HPDE6-E6E7 (cell line): ENCODE data around the gene CAB39.
A peak's percentile ranks its signal among the peaks of the same experiment; 100 is the strongest.

Experiments
- DNase-seq: peaks from one replicate; pipeline ENCODE4 v3.0.0; 2011; ENCODE audit warnings: missing footprints; ENCODE audit errors: extremely low spot score

The CAB39 gene

DNA sequence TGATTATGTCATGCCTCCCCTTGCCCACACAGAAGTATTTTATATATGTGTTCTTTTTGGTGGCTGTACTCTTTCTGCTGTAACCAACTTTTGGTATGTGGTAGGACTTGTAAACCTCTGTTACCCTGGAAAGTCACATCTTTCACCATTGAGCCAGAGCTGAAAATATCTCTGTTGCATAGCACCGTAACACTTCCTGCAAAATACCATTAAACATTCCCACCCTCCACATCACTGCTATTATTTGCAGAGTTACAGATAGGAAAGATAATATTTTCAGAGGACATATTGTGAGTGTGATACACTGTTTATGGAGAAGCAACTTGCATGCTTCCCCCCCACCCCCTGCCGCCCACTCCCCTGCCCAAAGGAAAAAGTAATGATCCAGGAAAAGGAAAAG is 44.8 kb downstream of the CAB39 start:
- DNase-seq: no peak

GRCh38 chr2:230758566-230759480 is 46.2 kb downstream of the CAB39 start:
- DNase-seq: no peak

- no peak for DNase-seq
Observed at GRCh38 chr2:230759481-230760167, 47.0 kb downstream of the CAB39 start.

- no peak for DNase-seq
Observed at GRCh38 chr2:230761704-230762103, 49.1 kb downstream of the CAB39 start.

DNA sequence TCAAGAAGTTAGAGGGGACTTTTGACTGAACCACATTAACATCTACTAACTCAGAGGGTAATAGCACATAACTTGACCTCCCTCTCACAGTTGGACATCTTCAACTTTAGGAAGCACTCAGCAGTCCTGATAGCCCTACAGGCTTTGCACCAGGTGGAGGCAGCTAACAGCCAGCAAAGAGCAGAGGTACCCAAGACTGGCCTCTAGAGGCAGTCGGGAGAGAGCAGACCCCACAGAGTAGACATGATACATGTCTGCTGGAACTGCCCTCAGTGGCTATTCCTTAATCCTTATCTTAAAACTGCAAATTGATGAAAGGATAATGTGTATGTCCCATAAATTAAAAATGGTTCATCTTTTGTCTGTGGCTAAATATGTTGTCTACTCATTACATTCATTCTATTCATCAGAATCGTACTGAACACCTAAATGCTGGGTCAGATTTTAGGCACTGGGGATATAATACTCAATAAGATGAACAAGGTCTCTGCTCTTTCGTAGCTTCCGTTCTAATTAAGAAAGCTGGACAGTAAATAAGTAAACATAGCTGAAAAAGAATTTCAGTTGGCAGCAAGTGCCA is 49.8 kb downstream of the CAB39 start:
- no peak for DNase-seq

GRCh38 chr2:230764346-230764745 is 51.7 kb downstream of the CAB39 start:
- DNase-seq: no peak

DNA sequence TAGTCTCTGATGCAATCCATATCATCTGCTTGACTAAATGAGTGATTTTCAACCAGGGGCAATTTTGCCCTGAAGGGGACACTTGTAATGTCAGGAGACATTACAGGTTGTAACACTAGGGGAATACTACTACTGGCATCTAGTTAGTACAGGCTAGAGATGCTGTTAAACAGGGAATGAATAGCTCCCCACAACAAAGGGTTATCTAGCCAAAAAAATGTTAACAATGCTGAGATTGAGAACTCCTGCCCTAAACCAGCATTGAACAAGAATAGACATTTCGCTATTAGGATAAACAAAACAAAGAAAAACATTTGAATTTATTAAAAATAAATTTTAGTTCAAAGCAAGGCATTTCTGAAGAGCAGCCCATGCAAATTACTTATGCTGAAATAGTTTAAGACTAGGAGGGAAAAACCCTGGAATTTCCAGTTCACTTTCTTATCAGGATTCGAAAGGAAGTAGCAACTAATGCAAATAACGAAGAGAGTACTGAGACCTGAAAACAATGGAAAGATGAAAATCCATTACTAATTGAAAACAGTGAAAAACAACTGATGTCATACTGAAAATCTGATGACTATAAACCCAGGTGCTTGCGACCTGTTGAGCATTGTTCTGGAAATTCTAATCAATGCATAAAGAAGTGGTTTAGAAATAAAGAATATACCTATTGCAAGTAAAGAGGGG is 53.1 kb downstream of the CAB39 start:
- no peak for DNase-seq

DNA sequence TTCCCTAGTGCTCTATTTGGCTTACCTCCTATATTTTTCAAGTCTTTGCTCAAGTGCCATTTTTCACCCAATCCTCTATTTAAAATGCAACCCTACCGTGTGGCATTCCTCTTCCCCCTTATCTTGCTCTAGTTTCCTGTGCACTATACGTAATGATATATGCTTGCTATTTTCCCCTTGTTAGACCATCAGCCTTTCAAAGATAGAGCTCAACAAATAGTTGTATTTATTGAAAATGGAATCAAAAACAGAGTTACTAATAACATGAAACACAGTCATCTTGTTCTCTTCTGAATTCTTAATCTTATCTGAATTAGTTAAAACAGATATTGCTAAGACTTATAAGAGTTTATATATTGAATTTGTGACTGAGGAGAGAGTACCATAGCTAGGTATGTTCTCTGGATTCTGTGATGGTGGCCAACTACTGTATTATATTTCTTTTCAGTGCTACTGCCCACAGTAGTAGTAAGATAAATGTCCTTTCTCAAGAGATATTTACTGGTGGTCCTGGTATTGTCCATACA is 55.3 kb downstream of the CAB39 start:
- no peak for DNase-seq

DNA sequence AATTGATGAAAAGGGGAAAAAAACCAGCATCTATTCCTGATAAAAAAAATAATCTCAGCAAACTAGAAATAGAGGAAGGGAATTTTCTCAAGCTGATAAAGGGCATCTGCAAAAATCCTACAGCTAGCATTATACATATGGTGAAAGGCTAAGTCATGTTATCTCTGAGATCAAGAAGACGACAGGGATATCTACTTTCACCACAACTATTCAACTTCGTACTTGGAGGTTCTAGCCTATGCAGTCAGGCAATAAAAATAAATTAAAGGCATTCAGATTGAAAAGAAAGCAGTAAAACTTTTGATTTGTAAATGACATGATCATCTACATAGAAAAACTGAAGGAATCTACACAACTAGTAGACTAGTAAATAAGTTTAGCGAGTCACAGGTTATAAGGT is 58.2 kb downstream of the CAB39 start:
- no peak for DNase-seq

DNA sequence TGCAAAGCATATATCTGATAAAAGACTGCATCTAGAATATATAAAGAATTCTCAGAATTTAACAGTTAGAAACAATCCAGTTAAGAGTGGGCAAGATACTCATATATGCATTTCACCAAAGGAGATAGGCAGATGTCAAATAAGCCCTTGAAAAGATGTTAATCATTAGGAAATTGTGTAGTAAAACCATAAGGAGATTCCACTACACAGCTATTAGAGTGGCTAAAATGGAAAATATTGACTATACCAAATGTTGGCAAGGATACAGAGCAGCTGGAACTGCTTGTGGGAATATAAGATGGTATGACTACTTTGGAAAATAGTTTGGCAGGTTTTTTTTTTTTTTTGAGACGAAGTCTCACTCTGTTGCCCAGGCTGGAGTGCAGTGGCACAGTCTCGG is 59.5 kb downstream of the CAB39 start:
- DNase-seq: no peak

- no peak for DNase-seq
Observed at GRCh38 chr2:230773039-230773773, 60.6 kb downstream of the CAB39 start.

DNA sequence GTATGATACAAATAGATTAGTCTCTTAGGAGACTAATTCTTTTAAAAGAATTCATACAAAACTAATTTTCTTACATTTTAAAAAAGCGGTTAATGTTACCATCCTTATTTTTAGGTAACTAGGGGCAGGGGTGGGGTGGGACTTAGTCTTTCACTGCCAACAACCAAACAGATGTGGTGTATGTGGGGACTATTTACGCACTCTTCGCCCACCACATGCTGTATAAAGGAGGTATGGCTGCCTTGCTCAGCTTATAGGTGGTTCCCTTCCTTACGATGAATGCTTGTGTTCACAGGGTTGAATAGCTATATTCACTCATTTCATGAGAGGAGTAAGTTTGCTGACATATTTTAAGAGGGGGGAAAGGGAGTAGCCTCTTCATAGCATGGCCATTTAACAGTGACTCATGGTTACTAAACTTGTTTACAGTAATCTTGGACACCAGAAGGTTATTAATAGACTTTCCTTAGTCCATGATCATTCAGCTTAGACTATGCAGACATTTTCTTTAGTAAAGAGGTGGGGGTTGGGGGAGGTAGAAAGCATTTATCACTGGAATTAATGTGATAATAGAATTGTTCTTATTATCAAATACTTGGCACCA is 61.8 kb downstream of the CAB39 start:
- DNase-seq: peak; percentile 54

DNA sequence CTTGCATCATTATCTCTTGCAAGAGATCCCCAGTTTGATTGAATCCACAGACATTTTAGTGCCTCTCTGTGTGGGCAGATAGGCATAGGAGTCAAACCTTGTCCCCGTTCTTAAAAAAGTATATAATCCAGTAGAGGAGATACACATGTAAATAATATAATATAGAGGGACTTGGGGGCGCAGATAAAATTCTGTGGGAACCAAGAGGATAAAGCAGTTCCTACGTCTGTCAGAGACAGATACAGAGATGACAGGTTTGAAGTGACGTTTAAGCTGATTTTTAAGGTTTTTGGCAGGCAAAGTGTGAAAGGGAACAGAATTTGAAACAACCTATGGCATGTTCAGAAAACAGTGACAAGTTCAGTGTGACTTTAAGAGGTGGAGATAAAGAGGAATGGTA is 63.1 kb downstream of the CAB39 start:
- DNase-seq: no peak

DNA sequence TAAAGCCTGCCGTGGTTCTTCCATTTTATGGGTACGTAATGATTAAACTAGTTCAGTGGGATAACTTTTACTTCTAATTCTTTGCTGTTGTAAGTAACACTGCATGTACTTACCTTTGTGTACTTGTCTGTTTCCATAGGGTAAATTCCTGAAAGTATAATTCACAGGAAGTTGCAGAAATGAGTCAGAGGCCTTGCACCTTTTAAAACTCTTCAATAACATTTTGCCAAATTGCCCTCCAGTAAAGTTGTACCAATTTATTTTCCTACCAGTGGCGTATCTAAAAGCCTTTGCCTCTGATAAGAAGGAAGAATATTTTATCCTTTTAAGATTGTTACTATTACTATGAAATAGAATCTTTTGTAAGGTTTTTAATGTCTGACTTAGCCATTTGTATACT is 65.1 kb downstream of the CAB39 start:
- peak; percentile 27 for DNase-seq

DNA sequence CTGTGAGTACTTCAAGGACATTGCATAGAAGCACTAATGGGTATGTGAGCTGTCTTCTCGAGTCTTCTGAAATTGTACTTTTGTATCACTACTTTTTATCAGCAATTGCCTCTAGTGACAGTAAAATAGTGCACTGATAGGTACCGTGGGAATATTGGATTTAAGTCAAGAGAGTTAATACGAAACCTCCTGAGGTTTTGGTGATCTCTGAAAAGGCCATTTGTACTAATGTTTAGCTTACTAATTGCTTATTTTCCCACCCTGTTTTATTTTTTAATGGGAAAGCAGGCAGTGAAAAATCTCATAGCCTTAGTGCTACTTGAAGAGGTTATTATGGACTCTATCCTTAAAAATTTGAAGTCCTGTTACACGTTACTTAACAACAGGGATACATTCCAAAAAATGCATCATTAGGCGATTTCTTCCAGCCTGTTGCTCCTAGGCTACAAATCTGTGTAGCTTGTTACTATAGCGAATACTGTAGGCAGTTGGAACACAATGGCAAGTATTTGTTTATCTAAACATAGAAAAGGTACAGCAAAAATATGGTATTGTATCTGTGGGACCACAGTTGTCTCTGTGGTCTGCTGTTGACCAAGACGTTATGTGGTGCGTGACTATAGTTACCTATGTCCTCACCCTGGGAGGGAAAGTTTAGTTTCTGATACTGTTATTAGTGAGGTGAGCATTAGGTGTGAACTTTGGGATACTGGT is 65.9 kb downstream of the CAB39 start:
- no peak for DNase-seq

GRCh38 chr2:230779126-230779525 is 66.5 kb downstream of the CAB39 start:
- no peak for DNase-seq

- DNase-seq: no peak
Observed at GRCh38 chr2:230779607-230780006, 67.0 kb downstream of the CAB39 start.

- DNase-seq: peak; percentile 46
Observed at GRCh38 chr2:230781130-230781797, 68.6 kb downstream of the CAB39 start.

DNA sequence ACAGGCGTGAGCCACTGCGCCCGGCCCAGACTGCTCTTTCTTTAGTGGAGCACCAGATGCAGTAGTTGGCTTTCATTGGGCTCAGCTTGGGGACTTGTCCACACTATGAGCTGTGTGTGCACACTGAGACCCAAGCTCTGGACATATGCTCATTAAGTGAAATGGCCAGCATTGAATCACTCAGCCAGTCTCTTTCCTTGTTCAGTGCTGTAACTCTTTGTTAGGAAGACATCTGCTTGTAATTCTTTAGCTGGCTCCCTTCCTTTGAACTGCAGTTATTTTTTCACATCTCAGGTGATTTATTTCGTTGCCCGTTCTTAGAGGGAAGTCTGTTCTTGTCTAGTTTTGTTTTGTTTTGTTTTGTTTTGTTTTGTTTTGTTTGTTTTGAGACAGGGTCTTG is 70.5 kb downstream of the CAB39 start:
- no peak for DNase-seq

DNA sequence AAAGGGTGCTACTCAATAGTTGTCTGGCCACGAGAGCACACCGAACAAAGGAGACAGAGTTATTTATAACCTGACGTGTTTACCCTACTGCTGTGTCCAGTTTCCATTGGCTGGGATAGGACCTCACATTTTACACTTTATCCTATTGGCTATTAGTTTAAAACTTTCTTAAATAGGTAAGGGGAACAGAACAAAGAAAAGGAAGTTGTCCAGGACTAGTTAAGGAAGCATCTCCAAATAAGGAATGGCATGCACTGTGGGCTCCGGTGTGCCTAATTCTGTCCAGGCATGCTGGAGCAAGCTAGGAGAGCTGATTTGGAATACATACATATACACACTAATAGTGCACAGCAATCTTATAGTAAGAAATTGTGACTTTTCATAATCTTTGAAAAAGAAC is 72.2 kb downstream of the CAB39 start:
- DNase-seq: no peak
